Measurements from ENCODE around the gene LILRB5. TPM values are rescaled to one million over a fixed set of nuclear protein-coding genes. Genes with fewer than 3 reads are reported as not detected.

LILRB5 gene
- total RNA-seq (2021) (not detected in 2 replicates), Bru-seq, nascent RNA (not detected), BruChase-seq, experiment 1, labeled RNA remaining after a 2-hour chase (not detected), BruChase-seq, experiment 2, labeled RNA remaining after a 6-hour chase (not detected)
- long read RNA-seq: 0 reads

DNA sequence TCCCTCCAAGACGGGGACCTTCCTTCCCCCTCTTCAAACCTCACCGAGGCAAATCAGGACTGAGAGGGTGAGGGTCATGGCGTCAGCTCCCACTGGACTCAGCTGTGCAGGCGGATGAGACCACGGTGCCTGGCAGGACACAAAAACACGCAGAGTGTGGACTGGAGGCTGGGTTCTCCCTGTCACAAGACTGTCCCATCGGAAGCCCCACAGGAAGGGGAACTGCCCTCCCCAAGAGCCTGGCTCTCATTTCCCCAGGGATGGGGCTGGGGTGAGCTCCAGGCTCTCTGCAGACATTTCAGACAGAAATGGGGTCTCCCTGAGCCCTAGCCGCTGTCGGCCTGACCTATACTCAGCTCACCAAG, at the start of gene LILRB5:
Gene LILRB5, minus strand, starts transcription at position 158 of the 365 bp plus-strand sequence. Its CDS starts 80 bp downstream, at position 78.
- CTCF ChIA-PET: interaction anchor here (0.7 kb wide), 1 partner anchor 9 kb away, joined by 3 read pairs; no protein-coding TSS in a partner anchor
- TF ChIP-seq, protein P1, sequence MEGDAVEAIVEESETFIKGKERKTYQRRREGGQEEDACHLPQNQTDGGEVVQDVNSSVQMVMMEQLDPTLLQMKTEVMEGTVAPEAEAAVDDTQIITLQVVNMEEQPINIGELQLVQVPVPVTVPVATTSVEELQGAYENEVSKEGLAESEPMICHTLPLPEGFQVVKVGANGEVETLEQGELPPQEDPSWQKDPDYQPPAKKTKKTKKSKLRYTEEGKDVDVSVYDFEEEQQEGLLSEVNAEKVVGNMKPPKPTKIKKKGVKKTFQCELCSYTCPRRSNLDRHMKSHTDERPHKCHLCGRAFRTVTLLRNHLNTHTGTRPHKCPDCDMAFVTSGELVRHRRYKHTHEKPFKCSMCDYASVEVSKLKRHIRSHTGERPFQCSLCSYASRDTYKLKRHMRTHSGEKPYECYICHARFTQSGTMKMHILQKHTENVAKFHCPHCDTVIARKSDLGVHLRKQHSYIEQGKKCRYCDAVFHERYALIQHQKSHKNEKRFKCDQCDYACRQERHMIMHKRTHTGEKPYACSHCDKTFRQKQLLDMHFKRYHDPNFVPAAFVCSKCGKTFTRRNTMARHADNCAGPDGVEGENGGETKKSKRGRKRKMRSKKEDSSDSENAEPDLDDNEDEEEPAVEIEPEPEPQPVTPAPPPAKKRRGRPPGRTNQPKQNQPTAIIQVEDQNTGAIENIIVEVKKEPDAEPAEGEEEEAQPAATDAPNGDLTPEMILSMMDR (conservative IDR thresholded peaks at IDR 0.05; ENCODE audit: low read depth, low read length): no peak
- no peak for TF ChIP-seq EZH2 (IDR thresholded peaks at IDR 0.05; ENCODE audit: borderline replicate concordance, low read depth, low read length, poor library complexity, severe bottlenecking)

DNA sequence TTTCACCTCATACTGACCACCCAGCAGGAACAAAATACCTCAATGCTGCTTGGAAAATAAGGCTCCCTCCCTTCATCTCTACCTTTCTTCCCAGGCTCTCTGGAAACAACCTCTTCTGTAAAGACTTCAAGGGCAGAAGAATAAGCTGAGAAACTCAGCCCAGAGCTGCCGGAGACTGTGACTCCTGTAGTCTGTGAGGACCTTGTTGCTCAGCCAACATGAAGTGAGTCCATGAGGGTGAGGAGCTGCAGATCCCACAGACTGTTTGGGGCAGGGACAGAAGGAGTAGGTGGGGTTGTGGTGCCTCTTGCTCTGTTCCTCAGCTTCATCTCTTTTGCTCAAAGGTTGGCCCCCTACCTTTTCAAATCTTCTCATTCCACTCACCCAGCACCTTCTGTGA, 48.1 kb upstream of the LILRB5 start:
- no peak for DNase-seq (ENCODE audit: low spot score)
- intact Hi-C loops (cut with micrococcal nuclease; ENCODE audit: unreplicated experiment): no loop called here
- Histone ChIP-seq H3K27me3 (replicated peaks; ENCODE audit: insufficient read depth, low read depth, low read length, poor library complexity) (peaks cover 26% of the 10 kb centered on the region), H3K9me3 (ENCODE audit: low read depth, low read length, poor library complexity, severe bottlenecking) (no peaks in the 10 kb centered on the region), H3K4me3 (ENCODE audit: low read depth, low read length, poor library complexity, severe bottlenecking) (no peak overlapping the region), H3K27ac (ENCODE audit: low read depth, low read length, poor library complexity, severe bottlenecking) (no peak overlapping the region), H3K36me3 (ENCODE audit: insufficient read depth, low read length, poor library complexity, severe bottlenecking) (no peaks in the 10 kb centered on the region), H3K4me1 (ENCODE audit: insufficient read depth, low read length, poor library complexity, severe bottlenecking) (no peaks in the 10 kb centered on the region)
- ChIA-PET POLR2A (ENCODE audit: low non-redundant PET) (no interaction called here), CTCF (no interaction called here)
- TF ChIP-seq, protein P1 (conservative IDR thresholded peaks at IDR 0.05; ENCODE audit: low read depth, low read length): no peak
- TF ChIP-seq EZH2 (IDR thresholded peaks at IDR 0.05; ENCODE audit: borderline replicate concordance, low read depth, low read length, poor library complexity, severe bottlenecking): no peak
- no TSS peak for BruUV-seq (replicated peaks)

More for the DNA sequence above, at the start of gene LILRB5:
- POLR2A ChIA-PET (ENCODE audit: low non-redundant PET): no interaction called here
- Histone ChIP-seq H3K27ac (ENCODE audit: low read depth, low read length, poor library complexity, severe bottlenecking) (no peak within 1 kb of the TSS), H3K9me3 (ENCODE audit: low read depth, low read length, poor library complexity, severe bottlenecking) (no peaks in the 10 kb centered on the region), H3K4me3 (ENCODE audit: low read depth, low read length, poor library complexity, severe bottlenecking) (no peak within 1 kb of the TSS), H3K4me1 (ENCODE audit: insufficient read depth, low read length, poor library complexity, severe bottlenecking) (no peaks in the 10 kb centered on the region), H3K36me3 (ENCODE audit: insufficient read depth, low read length, poor library complexity, severe bottlenecking) (no peaks in the 10 kb centered on the region), H3K27me3 (replicated peaks; ENCODE audit: insufficient read depth, low read depth, low read length, poor library complexity) (peaks cover 27% of the 10 kb centered on the region)
- no peak for DNase-seq (ENCODE audit: low spot score)
- no TSS peak for BruUV-seq (replicated peaks)
- intact Hi-C loops (cut with micrococcal nuclease; ENCODE audit: unreplicated experiment): no loop called here

DNA sequence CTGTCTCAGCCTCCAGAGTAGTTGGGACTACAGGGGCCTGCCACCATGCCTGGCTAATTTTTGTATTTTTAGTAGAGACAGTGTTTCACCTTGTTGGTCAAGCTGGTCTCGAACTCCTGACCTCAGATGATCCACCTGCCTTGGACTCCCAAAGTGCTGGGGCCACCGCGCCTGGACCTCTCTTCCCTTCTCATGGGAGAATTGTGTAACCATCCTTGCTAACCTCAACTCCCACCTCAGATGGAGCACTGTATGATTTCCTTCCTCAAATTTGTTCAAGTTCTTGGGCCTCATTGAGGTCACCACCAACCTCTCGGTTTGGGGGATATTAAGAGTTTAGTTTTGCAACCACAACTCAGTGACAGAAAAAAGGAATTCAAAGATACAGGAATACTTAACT, 45.2 kb upstream of the LILRB5 start:
- H3K27me3 ChIP-seq (replicated peaks; ENCODE audit: insufficient read depth, low read depth, low read length, poor library complexity): peaks cover 45% of the 10 kb centered on the region
- intact Hi-C loops (cut with micrococcal nuclease; ENCODE audit: unreplicated experiment): no loop called here
- no peak overlapping the region for H3K27ac ChIP-seq (ENCODE audit: low read depth, low read length, poor library complexity, severe bottlenecking)
- no peaks in the 10 kb centered on the region for H3K4me1 ChIP-seq (ENCODE audit: insufficient read depth, low read length, poor library complexity, severe bottlenecking)
- CTCF ChIA-PET: no interaction called here
- POLR2A ChIA-PET (ENCODE audit: low non-redundant PET): no interaction called here
- BruUV-seq (replicated peaks): no TSS peak
- TF ChIP-seq, protein P1 (conservative IDR thresholded peaks at IDR 0.05; ENCODE audit: low read depth, low read length): no peak
- TF ChIP-seq EZH2 (IDR thresholded peaks at IDR 0.05; ENCODE audit: borderline replicate concordance, low read depth, low read length, poor library complexity, severe bottlenecking): no peak
- no peaks in the 10 kb centered on the region for H3K36me3 ChIP-seq (ENCODE audit: insufficient read depth, low read length, poor library complexity, severe bottlenecking)
- no peak overlapping the region for H3K4me3 ChIP-seq (ENCODE audit: low read depth, low read length, poor library complexity, severe bottlenecking)
- no peak for DNase-seq (ENCODE audit: low spot score)
- no peaks in the 10 kb centered on the region for H3K9me3 ChIP-seq (ENCODE audit: low read depth, low read length, poor library complexity, severe bottlenecking)
